Measurements from ENCODE around the gene HEXA. TPM values are rescaled to one million over a fixed set of nuclear protein-coding genes. Genes with fewer than 3 reads are reported as not detected.

The HEXA gene
- total and polyA plus RNA-seq, 2 donors from 2014 or later = 138 to 199 TPM

GRCh38 chr15:72319985-72320671 is 55.7 kb downstream of the HEXA start, which contains the start of gene CELF6:
CELF6 (minus strand) TSS chr15:72320157; CDS start chr15:72319874, 283 bp downstream.
- H3K9ac ChIP-seq (ENCODE audit: low read length in 3 of 3) = peak within 1 kb of the TSS in 1 of 3 donors; percentile 13
- intact Hi-C loops (cut with DNase I) = no loop called here
- no peak within 1 kb of the TSS for H3K27ac ChIP-seq (ENCODE audit: low read depth in 2 of 2, low read length in 2 of 2)

GRCh38 chr15:72319360-72319984 is 56.3 kb downstream of the HEXA start:
- H3K4me3 ChIP-seq (ENCODE audit: low read length in 3 of 3) = no peak overlapping the region
- DNase-seq (peak in 4 of 5 donors; percentile 90 to 94 (median 92)), FAIRE-seq (no peak)
- H3K27ac ChIP-seq (ENCODE audit: low read depth in 2 of 2, low read length in 2 of 2) = no peak overlapping the region
- H3K27me3 ChIP-seq (ENCODE audit: control insufficient read depth, insufficient read depth, low read length) = no peaks in the 10 kb centered on the region
- peaks cover 0 to 4% (median 0%) of the 10 kb centered on the region in 3 donors for H3K9me3 ChIP-seq (ENCODE audit: control insufficient read depth in 2 of 3, insufficient read depth in 1 of 3, low read length in 3 of 3)
- H3K36me3 ChIP-seq (ENCODE audit: control insufficient read depth in 2 of 3, insufficient read depth in 3 of 3, low read length in 3 of 3) = no peaks in the 10 kb centered on the region
- no peak overlapping the region for H3K9ac ChIP-seq (ENCODE audit: low read length in 3 of 3)
- intact Hi-C loops (cut with DNase I) = no loop called here
- H3K4me1 ChIP-seq (ENCODE audit: control insufficient read depth in 2 of 3, insufficient read depth in 2 of 3, low read depth in 1 of 3, low read length in 3 of 3) = no peaks in the 10 kb centered on the region
- TF ChIP-seq CTCF (IDR thresholded peaks at IDR 0.05; ENCODE audit: borderline replicate concordance, extremely low read depth, insufficient read depth) = no peak

More at GRCh38 chr15:72319985-72320671, 55.7 kb downstream of the HEXA start, which contains the start of gene CELF6:
- peak within 1 kb of the TSS; percentile 18 to 63 (median 50) for H3K4me3 ChIP-seq (ENCODE audit: low read length in 3 of 3)
- H3K27me3 ChIP-seq (ENCODE audit: control insufficient read depth, insufficient read depth, low read length) = no peaks in the 10 kb centered on the region
- H3K36me3 ChIP-seq (ENCODE audit: control insufficient read depth in 2 of 3, insufficient read depth in 3 of 3, low read length in 3 of 3) = no peaks in the 10 kb centered on the region
- no peak for TF ChIP-seq CTCF (IDR thresholded peaks at IDR 0.05; ENCODE audit: borderline replicate concordance, extremely low read depth, insufficient read depth)
- DNase-seq (peak; percentile 92 to 98 (median 96)), FAIRE-seq (no peak)
- H3K4me1 ChIP-seq (ENCODE audit: control insufficient read depth in 2 of 3, insufficient read depth in 2 of 3, low read depth in 1 of 3, low read length in 3 of 3) = no peaks in the 10 kb centered on the region
- H3K9me3 ChIP-seq (ENCODE audit: control insufficient read depth in 2 of 3, insufficient read depth in 1 of 3, low read length in 3 of 3) = peaks cover 0 to 4% (median 0%) of the 10 kb centered on the region in 3 donors

- intact Hi-C loops (cut with DNase I) = no loop called here
- Histone ChIP-seq H3K27ac (ENCODE audit: low read depth in 2 of 2, low read length in 2 of 2) (no peak overlapping the region), H3K9me3 (ENCODE audit: control insufficient read depth in 2 of 3, insufficient read depth in 1 of 3, low read length in 3 of 3) (no peaks in the 10 kb centered on the region), H3K4me1 (ENCODE audit: control insufficient read depth in 2 of 3, insufficient read depth in 2 of 3, low read depth in 1 of 3, low read length in 3 of 3) (no peaks in the 10 kb centered on the region), H3K9ac (ENCODE audit: low read length in 3 of 3) (no peak overlapping the region), H3K36me3 (ENCODE audit: control insufficient read depth in 2 of 3, insufficient read depth in 3 of 3, low read length in 3 of 3) (no peaks in the 10 kb centered on the region), H3K27me3 (ENCODE audit: control insufficient read depth, insufficient read depth, low read length) (no peaks in the 10 kb centered on the region), H3K4me3 (ENCODE audit: low read length in 3 of 3) (no peak overlapping the region)
- no peak for DNase-seq
- no peak for TF ChIP-seq CTCF (IDR thresholded peaks at IDR 0.05; ENCODE audit: borderline replicate concordance, extremely low read depth, insufficient read depth)
- FAIRE-seq = no peak
Measured at GRCh38 chr15:72318408-72318942, 57.3 kb downstream of the HEXA start.

All from kidney (tissue), 14 donors.